ENCODE results near the gene UBE2C. TPM values are rescaled to one million over a fixed set of nuclear protein-coding genes. Genes with fewer than 3 reads are reported as not detected.

Gene UBE2C
- polyA plus RNA-seq, 2 donors, result 53.1 to 83.4 TPM

- Histone ChIP-seq H3K27me3 (ENCODE audit: control insufficient read depth in 1 of 2, insufficient read depth in 2 of 2, low read length in 2 of 2) (no peaks in the 10 kb centered on the region), H3K9me3 (ENCODE audit: control insufficient read depth in 2 of 2, insufficient read depth in 1 of 2, low read depth in 1 of 2, low read length in 1 of 2) (no peaks in the 10 kb centered on the region), H3K4me1 (ENCODE audit: control insufficient read depth in 2 of 2, insufficient read depth in 2 of 2, low read length in 1 of 2) (peaks cover 2 to 7% of the 10 kb centered on the region in 2 donors), H3K27ac (ENCODE audit: low read depth in 2 of 2, low read length in 1 of 2) (no peak overlapping the region), H3K4me3 (ENCODE audit: low read depth in 1 of 2, low read length in 2 of 2) (no peak overlapping the region), H3K36me3 (ENCODE audit: control insufficient read depth in 2 of 2, insufficient read depth in 2 of 2, low read length in 1 of 2) (peaks cover 3 to 21% of the 10 kb centered on the region in 2 donors)
- 77 to 93% methylated on average over 1 of the region's 1 CpG for WGBS, 2 donors
Observed at GRCh38 chr20:45850926-45851325, 38.5 kb downstream of the UBE2C start.

DNA sequence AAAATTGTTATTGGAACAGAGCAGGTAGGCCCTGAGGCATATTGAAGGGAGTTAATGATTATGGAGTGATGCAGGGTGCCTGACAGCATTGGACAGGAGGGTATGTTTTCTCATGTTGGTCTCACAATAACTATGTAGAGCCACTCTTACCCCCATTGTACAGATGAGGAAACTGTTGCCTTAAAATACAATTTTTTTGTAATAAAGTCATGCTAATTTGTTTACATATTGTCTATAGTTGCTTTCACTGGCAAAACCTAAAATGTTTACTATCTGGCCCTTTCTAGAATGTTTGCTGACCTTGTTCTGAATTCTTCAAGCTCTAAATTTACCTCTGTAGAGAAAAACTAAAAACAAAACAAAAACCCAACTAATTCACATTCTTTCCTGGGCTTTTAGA is 39.1 kb downstream of the UBE2C start:
- H3K36me3 ChIP-seq (ENCODE audit: control insufficient read depth in 2 of 2, insufficient read depth in 2 of 2, low read length in 1 of 2), result peaks cover under 1 to 21% of the 10 kb centered on the region in 2 donors
- H3K27ac ChIP-seq (ENCODE audit: low read depth in 2 of 2, low read length in 1 of 2), result no peak overlapping the region
- no peaks in the 10 kb centered on the region for H3K9me3 ChIP-seq (ENCODE audit: control insufficient read depth in 2 of 2, insufficient read depth in 1 of 2, low read depth in 1 of 2, low read length in 1 of 2)
- no peaks in the 10 kb centered on the region for H3K27me3 ChIP-seq (ENCODE audit: control insufficient read depth in 1 of 2, insufficient read depth in 2 of 2, low read length in 2 of 2)
- H3K4me3 ChIP-seq (ENCODE audit: low read depth in 1 of 2, low read length in 2 of 2), result no peak overlapping the region
- peaks cover 2 to 11% of the 10 kb centered on the region in 2 donors for H3K4me1 ChIP-seq (ENCODE audit: control insufficient read depth in 2 of 2, insufficient read depth in 2 of 2, low read length in 1 of 2)

DNA sequence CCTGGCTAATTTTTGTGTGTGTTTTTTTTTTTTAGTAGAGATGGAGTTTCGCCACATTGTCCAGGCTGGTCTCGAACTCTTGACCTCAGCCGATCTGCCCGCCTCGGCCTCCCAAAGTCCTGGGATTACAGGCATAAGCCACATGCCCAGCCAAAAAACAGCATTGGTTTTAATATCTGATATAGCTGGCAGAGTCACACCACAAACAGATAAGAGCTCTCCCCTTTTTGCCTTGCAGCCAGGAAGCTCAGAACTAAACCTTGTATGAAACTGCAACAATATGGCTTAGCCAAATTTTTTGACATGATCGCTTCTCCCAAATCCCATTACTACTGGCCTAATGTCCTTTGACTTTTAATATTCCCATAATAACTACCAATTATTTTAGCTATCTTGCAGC is 39.9 kb downstream of the UBE2C start:
- peaks cover 2 to 11% of the 10 kb centered on the region in 2 donors for H3K4me1 ChIP-seq (ENCODE audit: control insufficient read depth in 2 of 2, insufficient read depth in 2 of 2, low read length in 1 of 2)
- WGBS, 2 donors, result 92 to 98% methylated on average over 6 of the region's 6 CpGs
- no peak overlapping the region for H3K27ac ChIP-seq (ENCODE audit: low read depth in 2 of 2, low read length in 1 of 2)
- H3K27me3 ChIP-seq (ENCODE audit: control insufficient read depth in 1 of 2, insufficient read depth in 2 of 2, low read length in 2 of 2), result no peaks in the 10 kb centered on the region
- H3K36me3 ChIP-seq (ENCODE audit: control insufficient read depth in 2 of 2, insufficient read depth in 2 of 2, low read length in 1 of 2), result peaks cover 0 to 21% of the 10 kb centered on the region in 2 donors
- H3K9me3 ChIP-seq (ENCODE audit: control insufficient read depth in 2 of 2, insufficient read depth in 1 of 2, low read depth in 1 of 2, low read length in 1 of 2), result no peaks in the 10 kb centered on the region
- H3K4me3 ChIP-seq (ENCODE audit: low read depth in 1 of 2, low read length in 2 of 2), result no peak overlapping the region

- H3K4me1 ChIP-seq (ENCODE audit: control insufficient read depth in 2 of 2, insufficient read depth in 2 of 2, low read length in 1 of 2), result peaks cover 5 to 13% of the 10 kb centered on the region in 2 donors
- H3K36me3 ChIP-seq (ENCODE audit: control insufficient read depth in 2 of 2, insufficient read depth in 2 of 2, low read length in 1 of 2), result peaks cover 0 to 18% of the 10 kb centered on the region in 2 donors
- no peaks in the 10 kb centered on the region for H3K27me3 ChIP-seq (ENCODE audit: control insufficient read depth in 1 of 2, insufficient read depth in 2 of 2, low read length in 2 of 2)
- no peak overlapping the region for H3K4me3 ChIP-seq (ENCODE audit: low read depth in 1 of 2, low read length in 2 of 2)
- H3K27ac ChIP-seq (ENCODE audit: low read depth in 2 of 2, low read length in 1 of 2), result no peak overlapping the region
- no peaks in the 10 kb centered on the region for H3K9me3 ChIP-seq (ENCODE audit: control insufficient read depth in 2 of 2, insufficient read depth in 1 of 2, low read depth in 1 of 2, low read length in 1 of 2)
- WGBS, 2 donors, result 74 to 82% methylated on average over 2 of the region's 2 CpGs
Observed at GRCh38 chr20:45853484-45853883, 41.0 kb downstream of the UBE2C start.

DNA sequence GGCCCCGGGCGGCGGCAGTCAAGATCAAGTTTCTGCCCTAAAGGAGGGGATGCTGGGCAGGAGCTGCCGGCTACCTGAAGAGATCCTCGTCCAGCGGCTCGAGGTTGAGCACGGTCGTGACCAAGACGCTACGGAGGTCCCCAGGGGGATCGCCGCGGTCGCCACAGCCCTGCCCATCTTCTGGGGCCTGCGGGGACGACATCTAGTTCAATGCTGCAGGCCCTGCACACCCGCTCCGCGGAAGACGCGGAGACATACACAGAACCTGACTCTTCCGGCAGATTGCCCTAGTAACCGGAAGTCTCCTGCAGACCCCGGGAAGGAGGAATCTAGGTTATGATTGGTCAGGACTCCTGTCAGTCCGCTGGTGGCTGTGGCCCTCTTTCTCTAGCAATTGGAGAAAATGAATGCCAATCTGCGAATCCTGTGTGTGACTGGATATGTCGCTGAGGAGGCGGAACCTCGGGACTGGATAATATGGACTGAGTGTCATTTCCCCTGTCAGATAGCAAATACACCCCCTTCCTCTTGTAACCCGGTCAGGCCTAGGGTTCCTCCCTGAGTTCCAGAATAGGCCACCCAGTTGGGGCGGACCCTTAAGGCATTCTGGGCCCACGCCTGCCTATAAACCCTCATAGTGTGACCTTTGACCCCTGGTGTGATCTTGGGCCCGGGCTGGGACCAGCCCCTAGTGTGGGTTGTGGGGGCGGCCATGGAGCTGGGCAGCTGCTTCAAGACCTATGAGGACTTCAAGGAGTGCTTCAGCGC is 44.9 kb downstream of the UBE2C start, which contains the start of the genes ACOT8 and ZSWIM3:
ACOT8 (minus strand) TSS at position 279 of the 768 bp plus-strand sequence; CDS start at position 202, 77 bp downstream.
ZSWIM3 (plus strand) TSS at position 501 of the 768 bp plus-strand sequence; CDS start at position 713, 212 bp downstream.
- H3K4me3 ChIP-seq (ENCODE audit: low read depth in 1 of 2, low read length in 2 of 2), result peak within 1 kb of the TSS; percentile 73 to 93
- no peaks in the 10 kb centered on the region for H3K27me3 ChIP-seq (ENCODE audit: control insufficient read depth in 1 of 2, insufficient read depth in 2 of 2, low read length in 2 of 2)
- peaks cover 0 to 5% of the 10 kb centered on the region in 2 donors for H3K36me3 ChIP-seq (ENCODE audit: control insufficient read depth in 2 of 2, insufficient read depth in 2 of 2, low read length in 1 of 2)
- 0 to 1% methylated on average over 36 of the region's 36 CpGs for WGBS, 2 donors
- no peaks in the 10 kb centered on the region for H3K9me3 ChIP-seq (ENCODE audit: control insufficient read depth in 2 of 2, insufficient read depth in 1 of 2, low read depth in 1 of 2, low read length in 1 of 2)
- H3K4me1 ChIP-seq (ENCODE audit: control insufficient read depth in 2 of 2, insufficient read depth in 2 of 2, low read length in 1 of 2), result peaks cover 5 to 13% of the 10 kb centered on the region in 2 donors
- peak within 1 kb of the TSS; percentile 39 to 91 for H3K27ac ChIP-seq (ENCODE audit: low read depth in 2 of 2, low read length in 1 of 2)

- peak overlapping the region; percentile 73 to 93 for H3K4me3 ChIP-seq (ENCODE audit: low read depth in 1 of 2, low read length in 2 of 2)
- 15 to 16% methylated on average over 13 of the region's 13 CpGs for WGBS, 2 donors
- H3K4me1 ChIP-seq (ENCODE audit: control insufficient read depth in 2 of 2, insufficient read depth in 2 of 2, low read length in 1 of 2), result peaks cover 5 to 13% of the 10 kb centered on the region in 2 donors
- no peaks in the 10 kb centered on the region for H3K9me3 ChIP-seq (ENCODE audit: control insufficient read depth in 2 of 2, insufficient read depth in 1 of 2, low read depth in 1 of 2, low read length in 1 of 2)
- H3K27me3 ChIP-seq (ENCODE audit: control insufficient read depth in 1 of 2, insufficient read depth in 2 of 2, low read length in 2 of 2), result no peaks in the 10 kb centered on the region
- peak overlapping the region; percentile 28 to 91 for H3K27ac ChIP-seq (ENCODE audit: low read depth in 2 of 2, low read length in 1 of 2)
- H3K36me3 ChIP-seq (ENCODE audit: control insufficient read depth in 2 of 2, insufficient read depth in 2 of 2, low read length in 1 of 2), result peaks cover 0 to 5% of the 10 kb centered on the region in 2 donors
Observed at GRCh38 chr20:45857882-45858216, 45.4 kb downstream of the UBE2C start.

DNA sequence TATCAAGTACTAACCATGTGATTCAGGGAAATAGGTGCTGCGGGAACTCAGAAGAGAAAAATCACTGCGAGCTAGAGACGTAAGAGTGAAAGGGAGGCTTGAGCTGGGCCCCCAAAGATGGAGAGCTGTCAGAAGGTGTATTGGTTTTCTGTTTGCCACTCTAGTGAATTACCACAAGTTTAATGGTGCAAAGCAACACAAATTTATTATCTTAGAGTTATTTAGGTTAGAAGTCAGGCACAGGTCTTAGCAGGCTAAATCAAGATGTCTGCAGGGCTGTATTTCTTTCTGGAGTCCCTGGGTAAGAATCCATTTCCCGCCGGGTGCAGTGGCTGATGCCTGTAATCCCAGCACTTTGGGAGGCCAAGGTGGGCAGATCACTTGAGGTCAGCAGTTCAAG is 47.5 kb downstream of the UBE2C start:
- Histone ChIP-seq H3K36me3 (ENCODE audit: control insufficient read depth in 2 of 2, insufficient read depth in 2 of 2, low read length in 1 of 2) (peaks cover 0 to 2% of the 10 kb centered on the region in 2 donors), H3K27ac (ENCODE audit: low read depth in 2 of 2, low read length in 1 of 2) (no peak overlapping the region), H3K4me1 (ENCODE audit: control insufficient read depth in 2 of 2, insufficient read depth in 2 of 2, low read length in 1 of 2) (peaks cover 4 to 11% of the 10 kb centered on the region in 2 donors), H3K27me3 (ENCODE audit: control insufficient read depth in 1 of 2, insufficient read depth in 2 of 2, low read length in 2 of 2) (no peaks in the 10 kb centered on the region), H3K4me3 (ENCODE audit: low read depth in 1 of 2, low read length in 2 of 2) (no peak overlapping the region), H3K9me3 (ENCODE audit: control insufficient read depth in 2 of 2, insufficient read depth in 1 of 2, low read depth in 1 of 2, low read length in 1 of 2) (no peaks in the 10 kb centered on the region)
- WGBS, 2 donors, result 96 to 97% methylated on average over 5 of the region's 5 CpGs

- H3K4me1 ChIP-seq (ENCODE audit: control insufficient read depth in 2 of 2, insufficient read depth in 2 of 2, low read length in 1 of 2), result peaks cover 3 to 8% of the 10 kb centered on the region in 2 donors
- H3K9me3 ChIP-seq (ENCODE audit: control insufficient read depth in 2 of 2, insufficient read depth in 1 of 2, low read depth in 1 of 2, low read length in 1 of 2), result no peaks in the 10 kb centered on the region
- WGBS, 2 donors, result 58 to 60% methylated on average over 7 of the region's 7 CpGs
- no peaks in the 10 kb centered on the region for H3K27me3 ChIP-seq (ENCODE audit: control insufficient read depth in 1 of 2, insufficient read depth in 2 of 2, low read length in 2 of 2)
- no peaks in the 10 kb centered on the region for H3K36me3 ChIP-seq (ENCODE audit: control insufficient read depth in 2 of 2, insufficient read depth in 2 of 2, low read length in 1 of 2)
- H3K27ac ChIP-seq (ENCODE audit: low read depth in 2 of 2, low read length in 1 of 2), result peak overlapping the region in 1 of 2 donors; percentile 70
- no peak overlapping the region for H3K4me3 ChIP-seq (ENCODE audit: low read depth in 1 of 2, low read length in 2 of 2)
Observed at GRCh38 chr20:45860560-45861220, 48.2 kb downstream of the UBE2C start.

- Histone ChIP-seq H3K4me3 (ENCODE audit: low read depth in 1 of 2, low read length in 2 of 2) (no peak overlapping the region), H3K36me3 (ENCODE audit: control insufficient read depth in 2 of 2, insufficient read depth in 2 of 2, low read length in 1 of 2) (no peaks in the 10 kb centered on the region), H3K4me1 (ENCODE audit: control insufficient read depth in 2 of 2, insufficient read depth in 2 of 2, low read length in 1 of 2) (peaks cover 2 to 3% of the 10 kb centered on the region in 2 donors), H3K9me3 (ENCODE audit: control insufficient read depth in 2 of 2, insufficient read depth in 1 of 2, low read depth in 1 of 2, low read length in 1 of 2) (no peaks in the 10 kb centered on the region), H3K27ac (ENCODE audit: low read depth in 2 of 2, low read length in 1 of 2) (peak overlapping the region in 1 of 2 donors; percentile 70), H3K27me3 (ENCODE audit: control insufficient read depth in 1 of 2, insufficient read depth in 2 of 2, low read length in 2 of 2) (no peaks in the 10 kb centered on the region)
- WGBS, 2 donors, result 84 to 93% methylated on average over 7 of the region's 7 CpGs
Observed at GRCh38 chr20:45861221-45862075, 49.0 kb downstream of the UBE2C start.
